ENCODE measurements around the gene PYHIN1.
A peak's percentile ranks its signal among the peaks of the same experiment; 100 is the strongest.

PYHIN1 gene

GRCh38 chr1:158931055-158931737 is at the start of gene PYHIN1:
Gene PYHIN1 (plus strand): TSS chr1:158931552. CDS start chr1:158936911, 5,359 bp downstream.
- DNase-seq (ENCODE audit: low read depth, low spot score), result no peak

GRCh38 chr1:158893654-158894053 is 37.7 kb upstream of the PYHIN1 start:
- no peak for DNase-seq (ENCODE audit: low read depth, low spot score)

- DNase-seq (ENCODE audit: low read depth, low spot score), result no peak
Measured at GRCh38 chr1:158898722-158899121, 32.6 kb upstream of the PYHIN1 start.

GRCh38 chr1:158901623-158902022 is 29.7 kb upstream of the PYHIN1 start:
- DNase-seq (ENCODE audit: low read depth, low spot score), result no peak

GRCh38 chr1:158916085-158916484 is 15.3 kb upstream of the PYHIN1 start:
- no peak for DNase-seq (ENCODE audit: low read depth, low spot score)

- no peak for DNase-seq (ENCODE audit: low read depth, low spot score)
Measured at GRCh38 chr1:158924677-158925076, 6.7 kb upstream of the PYHIN1 start.

GRCh38 chr1:158930504-158930903 is 848 bp upstream of the PYHIN1 start:
- no peak for DNase-seq (ENCODE audit: low read depth, low spot score)

- DNase-seq (ENCODE audit: low read depth, low spot score), result no peak
Measured at GRCh38 chr1:158932171-158932570, 819 bp downstream of the PYHIN1 start.

GRCh38 chr1:158933621-158934020 is 2.3 kb downstream of the PYHIN1 start:
- no peak for DNase-seq (ENCODE audit: low read depth, low spot score)

- no peak for DNase-seq (ENCODE audit: low read depth, low spot score)
Measured at GRCh38 chr1:158939180-158939579, 7.8 kb downstream of the PYHIN1 start.

GRCh38 chr1:158941317-158941716 is 10.0 kb downstream of the PYHIN1 start:
- no peak for DNase-seq (ENCODE audit: low read depth, low spot score)

- no peak for DNase-seq (ENCODE audit: low read depth, low spot score)
Measured at GRCh38 chr1:158942490-158942889, 11.1 kb downstream of the PYHIN1 start.

- no peak for DNase-seq (ENCODE audit: low read depth, low spot score)
Measured at GRCh38 chr1:158943059-158943458, 11.7 kb downstream of the PYHIN1 start.

GRCh38 chr1:158945061-158945460 is 13.7 kb downstream of the PYHIN1 start:
- no peak for DNase-seq (ENCODE audit: low read depth, low spot score)

GRCh38 chr1:158946785-158947184 is 15.4 kb downstream of the PYHIN1 start:
- DNase-seq (ENCODE audit: low read depth, low spot score), result no peak

- DNase-seq (ENCODE audit: low read depth, low spot score), result no peak
Measured at GRCh38 chr1:158951956-158952355, 20.6 kb downstream of the PYHIN1 start.

GRCh38 chr1:158952416-158952815 is 21.1 kb downstream of the PYHIN1 start:
- no peak for DNase-seq (ENCODE audit: low read depth, low spot score)

- DNase-seq (ENCODE audit: low read depth, low spot score), result no peak
Measured at GRCh38 chr1:158961178-158961577, 29.8 kb downstream of the PYHIN1 start.

- DNase-seq (ENCODE audit: low read depth, low spot score), result peak; percentile 8
Measured at GRCh38 chr1:158962983-158963382, 31.6 kb downstream of the PYHIN1 start.

- DNase-seq (ENCODE audit: low read depth, low spot score), result no peak
Measured at GRCh38 chr1:158969166-158969565, 37.8 kb downstream of the PYHIN1 start.

- no peak for DNase-seq (ENCODE audit: low read depth, low spot score)
Measured at GRCh38 chr1:158969855-158970254, 38.5 kb downstream of the PYHIN1 start.

GRCh38 chr1:158972841-158973240 is 41.5 kb downstream of the PYHIN1 start:
- DNase-seq (ENCODE audit: low read depth, low spot score), result no peak

GRCh38 chr1:158976219-158976618 is 44.9 kb downstream of the PYHIN1 start:
- no peak for DNase-seq (ENCODE audit: low read depth, low spot score)

- DNase-seq (ENCODE audit: low read depth, low spot score), result no peak
Measured at GRCh38 chr1:158978730-158979129, 47.4 kb downstream of the PYHIN1 start.

Measured in ELF-1 (cell line).